ENCODE data around the gene EPS15.

DNA sequence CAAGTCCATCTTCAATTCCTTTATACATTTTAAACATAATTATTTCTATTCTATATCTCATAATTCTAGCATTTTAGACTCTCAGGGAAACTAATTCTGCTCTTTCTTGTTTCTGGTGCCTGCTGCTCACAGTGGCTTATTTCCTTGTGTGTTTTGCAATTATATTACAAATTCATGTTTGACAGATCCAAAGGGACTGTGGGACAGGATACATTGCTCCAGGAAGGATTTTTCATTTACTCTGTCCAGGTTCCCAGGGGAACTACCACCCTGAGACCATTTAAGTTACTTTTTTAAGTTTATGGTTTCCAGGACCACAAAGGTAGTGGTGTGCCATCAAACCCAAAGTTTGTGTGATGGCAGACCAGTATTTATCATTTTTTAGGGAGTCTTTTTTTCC, 195.3 kb downstream of the EPS15 start:
- TF ChIP-seq POLR2AphosphoS5 (IDR thresholded peaks at IDR 0.05; ENCODE audit: low read depth, low read length) (no peak), POLR2A (IDR thresholded peaks at IDR 0.05; ENCODE audit: low read depth, low read length) (no peak), POU2F2 (IDR thresholded peaks at IDR 0.05; ENCODE audit: low read depth, low read length) (no peak), TAF1 (IDR thresholded peaks at IDR 0.05; ENCODE audit: low read depth, low read length) (no peak), SPI1 (IDR thresholded peaks at IDR 0.05; ENCODE audit: low read depth, low read length) (no peak)

All from GM12891 (cell line).